K562 (cell line): ENCODE results near the gene GOLGA2. TPM values are rescaled to one million over a fixed set of nuclear protein-coding genes. Genes with fewer than 3 reads are reported as not detected.

Source experiments
- ATAC-seq: fragments of 200-7000 bp; cut with Tn5 transposase; 3 replicates; pipeline ENCODE4 v1.9.1; 2020; ENCODE audit warnings: moderate library complexity
- BruUV-seq: library from RNA; stranded (reverse); fragments of 400-500 nt; replicated peaks from 2 replicates; lab custom pipeline; 2021; lab: Mats Ljungman, UMichigan
- CTCF ChIA-PET: fragments of 300-600 bp; formaldehyde crosslinking; extraction: SDS; loops from one replicate; lab custom pipeline; 2021; ENCODE audit warnings: low intra/inter-chr PET ratio; lab: Yijun Ruan, JAX
- POLR2A ChIA-PET: fragments of 300-600, 350-650 bp; sonication (Branson Sonifier 250); formaldehyde crosslinking; extraction: SDS; loops from one replicate; lab custom pipeline; 2021; ENCODE audit warnings: antibody characterized with exemption, inconsistent platforms; lab: Yijun Ruan, JAX
- DNase-seq, 4 experiments: peaks; one replicate each; pipeline versions ENCODE4 v3.0.0 to v3.0.0-alpha.2; 2011 to 2018; ENCODE audit warnings: low spot score in 3 of 4, mixed read lengths in 3 of 4; ENCODE audit errors: extremely low read depth in 1 of 4
- FAIRE-seq: peaks from 2 replicates; lab custom pipeline; 2011; peaks lifted over from hg19 to GRCh38; lab: Jason Lieb, UNC
- H2AFZ ChIP-seq: 2 replicates; pipeline ENCODE4 v1.6.0; 2011; ENCODE audit warnings: low read depth, low read length, control low read depth, inconsistent platforms
- H3K27ac ChIP-seq: fragments of 200-600 bp; 3 replicates; pipeline ENCODE4 v1.8.0; 2011; ENCODE audit warnings: low read depth, mild to moderate bottlenecking, control low read depth, inconsistent platforms, low read length, moderate library complexity, mixed read lengths; ENCODE audit errors: extremely low read depth
- H3K27me3 ChIP-seq, 2 experiments: fragments of 300-600 bp in 1 of 2; 2 replicates in 1 of 2; 3 replicates in 1 of 2; pipeline versions ENCODE4 v1.6.0 to v1.8.0; 2011; ENCODE audit warnings: inconsistent platforms in 2 of 2, low read length in 2 of 2, mild to moderate bottlenecking in 1 of 2, mixed read lengths in 1 of 2, moderate library complexity in 1 of 2; ENCODE audit not compliant: control insufficient read depth in 2 of 2, insufficient read depth in 2 of 2
- H3K36me3 ChIP-seq: fragments of 300-600 bp; 3 replicates; pipeline ENCODE4 v1.8.0; 2011; ENCODE audit warnings: mild to moderate bottlenecking, low read length, inconsistent platforms; ENCODE audit not compliant: control insufficient read depth, insufficient read depth
- H3K4me1 ChIP-seq, 2 experiments: fragments of 200-600 bp in 1 of 2; replicated peaks in 1 of 2; 2 replicates in 1 of 2; 3 replicates in 1 of 2; pipeline versions ENCODE4 v1.5.1 to v1.8.0; 2011; ENCODE audit warnings: inconsistent platforms in 2 of 2, low read length in 2 of 2, mild to moderate bottlenecking in 1 of 2, mixed read lengths in 1 of 2, moderate library complexity in 1 of 2; ENCODE audit not compliant: control insufficient read depth in 2 of 2, insufficient read depth in 2 of 2
- H3K4me2 ChIP-seq: 2 replicates; pipeline ENCODE4 v1.6.1; 2011; ENCODE audit warnings: low read length, control low read depth, inconsistent platforms, mixed read lengths; ENCODE audit not compliant: insufficient read depth
- H3K4me3 ChIP-seq: fragments of 200-600 bp; sonication (generic), shearing (Covaris generic); 2 replicates; pipeline ENCODE4 v1.5.1; 2016; ENCODE audit warnings: control low read depth, inconsistent platforms
- H3K79me2 ChIP-seq: fragments of 200-600 bp; 3 replicates; pipeline ENCODE4 v1.8.0; 2011; ENCODE audit warnings: low read length, inconsistent platforms; ENCODE audit not compliant: control insufficient read depth, insufficient read depth
- H3K9ac ChIP-seq, 2 experiments: 2 replicates each; pipeline versions ENCODE4 v1.6.0 to v1.6.1; 2011; ENCODE audit warnings: low read depth in 2 of 2, low read length in 2 of 2, control low read depth in 1 of 2, inconsistent platforms in 1 of 2, mild to moderate bottlenecking in 1 of 2, mixed read lengths in 1 of 2; ENCODE audit not compliant: insufficient read depth in 1 of 2
- H3K9me1 ChIP-seq: one replicate; pipeline ENCODE4 v1.6.0; 2011; ENCODE audit warnings: inconsistent platforms, mild to moderate bottlenecking, low read length, moderate library complexity; ENCODE audit not compliant: control insufficient read depth, insufficient read depth
- H3K9me3 ChIP-seq: replicated peaks from 2 replicates; pipeline ENCODE4 v1.5.1; 2011; ENCODE audit warnings: low read depth, low read length, inconsistent platforms; ENCODE audit not compliant: control insufficient read depth, insufficient read depth
- H4K20me1 ChIP-seq: replicated peaks from 2 replicates; pipeline ENCODE4 v1.6.1; 2011; ENCODE audit warnings: low read length, inconsistent platforms, mixed read lengths; ENCODE audit not compliant: control insufficient read depth, insufficient read depth
- HMG20A ChIP-seq: fragments of 450-650 bp; formaldehyde crosslinking; conservative IDR thresholded peaks from 2 replicates; pipeline ENCODE4 v1.4.0; 2020; ENCODE audit warnings: mild to moderate bottlenecking, mixed read lengths
- HMGN3 ChIP-seq: IDR thresholded peaks from 2 replicates; pipeline ENCODE4 v1.6.1; 2011; ENCODE audit warnings: borderline replicate concordance, low read depth, mild to moderate bottlenecking, mixed read lengths, low read length; ENCODE audit not compliant: insufficient read length; ENCODE audit errors: extremely low read depth
- IFI16 ChIP-seq: fragments of 250-450 bp; sonication (Bioruptor Pico); IDR thresholded peaks from 2 replicates; pipeline ENCODE4 v2.1.2; 2022; ENCODE audit warnings: mild to moderate bottlenecking, inconsistent platforms
- KAT8 ChIP-seq: fragments of 450-650 bp; IDR thresholded peaks from 2 replicates; pipeline ENCODE4 v1.6.1; 2016; ENCODE audit warnings: low read depth, mild to moderate bottlenecking
- MAFF ChIP-seq: IDR thresholded peaks from 2 replicates; pipeline ENCODE4 v1.6.1; 2012; ENCODE audit warnings: low read length, improper control_type of control experiment
- SRSF1 ChIP-seq: fragments of 200-400 bp; formaldehyde crosslinking; IDR thresholded peaks from 2 replicates; pipeline ENCODE4 v1.6.1; 2017; ENCODE audit warnings: mild to moderate bottlenecking, low read depth, low read length, moderate library complexity
- ZNF134 ChIP-seq: fragments of 250-450 bp; sonication (Bioruptor Pico); conservative IDR thresholded peaks from 2 replicates; pipeline ENCODE4 v1.4.0; 2020
- ZNF589 ChIP-seq: fragments of 200-800 bp; sonication (Bioruptor generic); IDR thresholded peaks from 2 replicates; pipeline ENCODE4 v1.6.1; 2016; ENCODE audit warnings: low read depth, missing genetic modification characterization, missing compliant biosample characterization
- ZSCAN32 ChIP-seq: fragments of 450-650 bp; formaldehyde crosslinking; IDR thresholded peaks from 2 replicates; pipeline ENCODE4 v1.4.0; 2020; ENCODE audit warnings: mild to moderate bottlenecking, moderate library complexity
- WGBS: fragments of 100-300 bp; shearing (Covaris generic); methylation state at CpG from one replicate; pipeline ENCODE4 v1.1.6; 2016; ENCODE audit warnings: low coverage, mixed read lengths; ENCODE audit not compliant: insufficient coverage; ENCODE audit errors: missing lambda C conversion rate; 5-methylcytosine and 5-hydroxymethylcytosine counted together
- in situ Hi-C: fragments of 300-500 bp; cut with MboI; formaldehyde crosslinking; loops from 4 replicates; pipeline ENCODE4 v1.15.0; 2018; ENCODE audit warnings: inconsistent platforms, mixed read lengths
- intact Hi-C: fragments of 100-400 bp; cut with micrococcal nuclease; formaldehyde crosslinking; loops from 2 replicates; pipeline ENCODE4 v1.14.2; 2022
- polyA plus RNA-seq, 8 experiments: library from polyadenylated mRNA; depleted of rRNA in 4 of 8; stranded (reverse) in 5 of 8; unstranded in 3 of 8; fragments of >200 nt; fragmentation: Nextera tagmentation in 2 of 8; fragmentation: Illumina TruSeq in 1 of 8; extraction: Ambion mirVana in 2 of 8; extraction: Trizol in 1 of 8; gene quantifications; 2 replicates each; pipeline versions ENCODE4 v1.2.1 to v1.2.3, GENCODE V29; 2011 to 2014; ENCODE audit warnings: inconsistent platforms in 1 of 8, missing spikeins in 1 of 8
- total RNA-seq, 7 experiments: library from RNA; depleted of rRNA in 6 of 7; stranded (reverse); fragments of >200 nt in 6 of 7; fragmentation: Illumina TruSeq in 2 of 7; extraction: Trizol in 2 of 7; gene quantifications; 2 replicates each; pipeline versions ENCODE4 v1.2.1 to v1.2.3, GENCODE V29; 2011 to 2021; ENCODE audit warnings: low replicate concordance in 1 of 7
- TF ChIP-seq, protein P1 (sequence below): conservative IDR thresholded peaks from 2 replicates; pipeline ENCODE4 v1.6.1; 2011; ENCODE audit warnings: low read depth, mild to moderate bottlenecking, low read length; ENCODE audit not compliant: control insufficient read depth
- TF ChIP-seq, protein P2 (sequence below): fragments of 250-450 bp; sonication (Bioruptor Pico); IDR thresholded peaks from 2 replicates; pipeline ENCODE4 v1.5.0; 2020; ENCODE audit warnings: mild to moderate bottlenecking

Gene GOLGA2
- total and polyA plus RNA-seq, 9 of the 15 experiments (the other 6 are each of a cell fraction or from before 2014, with no cell fraction given), result 15.7 to 138 (median 76.0) TPM

DNA sequence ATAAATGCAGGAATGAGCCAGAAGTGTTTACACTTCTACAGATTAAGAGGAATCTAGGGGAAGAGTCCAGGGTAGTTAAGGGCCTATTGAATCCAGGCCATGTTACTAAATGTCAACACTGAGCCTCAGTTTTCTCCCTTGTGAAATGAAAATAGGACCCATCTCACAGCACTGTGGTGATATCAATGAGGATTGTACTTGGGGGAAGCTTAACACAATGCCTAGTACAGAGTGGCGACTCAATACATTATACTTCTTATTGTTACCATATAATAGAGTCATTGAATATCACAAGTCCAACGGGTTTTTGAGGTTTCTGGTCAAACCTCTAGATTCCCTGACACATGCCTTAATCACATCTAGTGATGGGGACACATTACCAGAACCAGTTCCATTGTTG, 41.8 kb upstream of the GOLGA2 start:
- no peaks in the 10 kb centered on the region for H3K27me3 ChIP-seq
- WGBS, result 79% methylated on average over 2 of the region's 2 CpGs
- intact Hi-C loops (no loop called here), in situ Hi-C loops (no loop called here)
- no peaks in the 10 kb centered on the region for H3K9me1 ChIP-seq
- H3K4me2 ChIP-seq, result no peak overlapping the region
- ATAC-seq (no peak), FAIRE-seq (no peak), DNase-seq (no peak)
- H3K79me2 ChIP-seq, result peaks cover 17% of the 10 kb centered on the region
- BruUV-seq, result no TSS peak
- peaks cover 6 to 7% of the 10 kb centered on the region in 2 experiments for H3K4me1 ChIP-seq
- no peak overlapping the region for H3K4me3 ChIP-seq
- H3K9me3 ChIP-seq, result no peaks in the 10 kb centered on the region
- ChIA-PET POLR2A (interaction anchor here (0.6 to 1.3 kb wide), 2 partner anchors 12 to 60 kb away, joined by 3 to 6 read pairs; no protein-coding TSS in a partner anchor), CTCF (no interaction called here)
- H3K36me3 ChIP-seq, result peaks cover 74% of the 10 kb centered on the region
- H3K9ac ChIP-seq, result no peak overlapping the region
- TF ChIP-seq MAFF, result no peak
- TF ChIP-seq, protein P1, sequence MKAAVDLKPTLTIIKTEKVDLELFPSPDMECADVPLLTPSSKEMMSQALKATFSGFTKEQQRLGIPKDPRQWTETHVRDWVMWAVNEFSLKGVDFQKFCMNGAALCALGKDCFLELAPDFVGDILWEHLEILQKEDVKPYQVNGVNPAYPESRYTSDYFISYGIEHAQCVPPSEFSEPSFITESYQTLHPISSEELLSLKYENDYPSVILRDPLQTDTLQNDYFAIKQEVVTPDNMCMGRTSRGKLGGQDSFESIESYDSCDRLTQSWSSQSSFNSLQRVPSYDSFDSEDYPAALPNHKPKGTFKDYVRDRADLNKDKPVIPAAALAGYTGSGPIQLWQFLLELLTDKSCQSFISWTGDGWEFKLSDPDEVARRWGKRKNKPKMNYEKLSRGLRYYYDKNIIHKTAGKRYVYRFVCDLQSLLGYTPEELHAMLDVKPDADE, result no peak
- TF ChIP-seq ZNF134, result no peak
- TF ChIP-seq, protein P2, sequence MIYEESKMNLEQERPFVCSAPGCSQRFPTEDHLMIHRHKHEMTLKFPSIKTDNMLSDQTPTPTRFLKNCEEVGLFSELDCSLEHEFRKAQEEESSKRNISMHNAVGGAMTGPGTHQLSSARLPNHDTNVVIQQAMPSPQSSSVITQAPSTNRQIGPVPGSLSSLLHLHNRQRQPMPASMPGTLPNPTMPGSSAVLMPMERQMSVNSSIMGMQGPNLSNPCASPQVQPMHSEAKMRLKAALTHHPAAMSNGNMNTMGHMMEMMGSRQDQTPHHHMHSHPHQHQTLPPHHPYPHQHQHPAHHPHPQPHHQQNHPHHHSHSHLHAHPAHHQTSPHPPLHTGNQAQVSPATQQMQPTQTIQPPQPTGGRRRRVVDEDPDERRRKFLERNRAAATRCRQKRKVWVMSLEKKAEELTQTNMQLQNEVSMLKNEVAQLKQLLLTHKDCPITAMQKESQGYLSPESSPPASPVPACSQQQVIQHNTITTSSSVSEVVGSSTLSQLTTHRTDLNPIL (CRISPR knock-in tag), result no peak
- no peak for TF ChIP-seq ZNF589
- TF ChIP-seq IFI16 (CRISPR knock-in tag), result no peak
- TF ChIP-seq ZSCAN32 (CRISPR knock-in tag), result no peak
- TF ChIP-seq HMG20A (CRISPR knock-in tag), result no peak
- TF ChIP-seq SRSF1, result no peak
- TF ChIP-seq KAT8, result no peak
- TF ChIP-seq HMGN3, result no peak
- H3K27ac ChIP-seq, result no peak overlapping the region
- H4K20me1 ChIP-seq, result no peaks in the 10 kb centered on the region
- H2AFZ ChIP-seq, result no peak overlapping the region
